Muscle of arm (tissue), 12 donors: Measurements from ENCODE around the gene DNAJA3. TPM values are rescaled to one million over a fixed set of nuclear protein-coding genes. Genes with fewer than 3 reads are reported as not detected.

Source experiments
- DNase-seq: peaks from one replicate; pipeline ENCODE4 v3.0.0-alpha.2; 2013
- polyA plus RNA-seq, 12 donors: library from polyadenylated mRNA; unstranded; fragments of 120-200 nt; gene quantifications; one replicate each; pipeline ENCODE4 v1.2.1, GENCODE V29; 2013; ENCODE audit not compliant: insufficient read length in 12 of 12

DNAJA3 gene
- polyA plus RNA-seq, 12 donors, result 24.7 to 31.6 (median 29.0) TPM; not detected in 1

DNA sequence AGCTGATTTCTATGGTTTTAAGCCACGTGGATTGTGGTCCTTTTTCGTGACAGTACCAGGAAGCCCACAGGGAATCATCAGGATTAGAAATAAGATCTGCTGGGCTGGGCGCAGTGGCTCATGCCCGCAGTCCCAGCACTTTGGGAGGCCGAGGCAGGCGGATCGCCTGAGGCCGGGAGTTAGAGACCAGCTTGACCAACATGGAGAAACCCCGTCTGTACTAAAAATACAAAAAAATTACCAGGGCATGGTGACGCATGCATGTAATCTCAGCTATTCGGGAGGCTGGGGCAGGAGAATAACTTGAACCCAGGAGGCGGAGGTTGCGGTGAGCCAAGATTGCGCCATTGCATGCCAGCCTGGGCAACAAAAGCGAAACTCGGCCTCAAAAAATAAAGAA lies 42.2 kb downstream of the DNAJA3 start:
- no peak for DNase-seq

DNA sequence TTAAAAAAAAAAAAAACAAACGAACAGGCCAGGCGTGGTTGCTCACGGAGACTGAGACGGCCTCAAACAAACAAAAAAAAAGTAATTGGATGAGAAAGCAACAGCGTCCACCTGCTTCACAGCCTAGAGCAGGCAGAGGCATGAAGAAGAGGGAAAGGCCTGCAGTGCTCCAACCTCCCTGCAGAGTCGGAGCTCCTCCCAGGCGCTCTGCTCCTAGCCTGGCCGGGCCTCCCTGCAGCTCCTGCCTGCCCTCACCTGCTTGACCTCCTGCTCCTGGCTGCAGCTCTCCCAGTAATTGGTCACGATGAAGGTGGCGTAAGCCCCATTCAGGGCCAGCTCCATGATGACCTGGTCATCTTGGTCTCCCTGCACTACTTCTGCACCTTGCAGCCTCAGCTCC lies 43.3 kb downstream of the DNAJA3 start:
- no peak for DNase-seq

DNA sequence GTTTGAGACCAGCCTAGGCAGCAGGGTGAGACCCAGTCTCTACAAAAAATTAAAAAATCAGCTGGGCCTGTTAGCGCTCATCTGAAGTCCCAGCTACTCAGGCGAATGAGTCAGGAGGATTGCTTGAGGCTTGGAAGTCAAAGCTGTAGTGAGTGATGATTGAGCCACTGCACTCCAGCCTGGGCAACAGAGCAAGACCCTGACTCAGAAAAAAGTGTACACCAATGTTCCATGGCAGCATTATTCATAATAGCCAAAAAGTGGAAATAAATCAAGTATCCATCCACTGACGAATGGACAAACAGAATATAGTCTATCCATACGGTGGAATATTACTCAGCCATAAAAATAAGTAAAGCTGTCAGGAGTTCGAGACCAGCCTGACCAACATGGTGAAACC lies 46.2 kb downstream of the DNAJA3 start:
- DNase-seq, result no peak

DNA sequence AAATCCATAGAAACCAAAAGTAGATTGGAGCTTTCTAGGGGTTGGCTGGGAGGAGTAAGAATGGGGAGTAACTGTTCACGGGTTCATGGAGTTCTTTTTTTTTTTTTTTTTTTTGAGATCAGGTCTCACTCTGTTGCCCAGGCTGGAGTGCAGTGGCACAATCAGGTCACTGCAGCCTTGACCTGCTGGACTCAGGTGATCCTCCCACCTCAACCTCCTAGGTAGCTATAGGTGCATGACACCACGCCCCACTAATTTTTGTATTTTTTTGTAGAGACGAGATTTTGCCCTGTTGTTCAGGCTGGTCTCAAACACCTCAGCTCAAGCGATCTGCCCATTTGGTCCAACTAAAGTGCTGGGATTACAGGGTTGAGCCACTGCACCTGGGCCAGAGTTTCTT lies 47.2 kb downstream of the DNAJA3 start:
- no peak for DNase-seq

DNA sequence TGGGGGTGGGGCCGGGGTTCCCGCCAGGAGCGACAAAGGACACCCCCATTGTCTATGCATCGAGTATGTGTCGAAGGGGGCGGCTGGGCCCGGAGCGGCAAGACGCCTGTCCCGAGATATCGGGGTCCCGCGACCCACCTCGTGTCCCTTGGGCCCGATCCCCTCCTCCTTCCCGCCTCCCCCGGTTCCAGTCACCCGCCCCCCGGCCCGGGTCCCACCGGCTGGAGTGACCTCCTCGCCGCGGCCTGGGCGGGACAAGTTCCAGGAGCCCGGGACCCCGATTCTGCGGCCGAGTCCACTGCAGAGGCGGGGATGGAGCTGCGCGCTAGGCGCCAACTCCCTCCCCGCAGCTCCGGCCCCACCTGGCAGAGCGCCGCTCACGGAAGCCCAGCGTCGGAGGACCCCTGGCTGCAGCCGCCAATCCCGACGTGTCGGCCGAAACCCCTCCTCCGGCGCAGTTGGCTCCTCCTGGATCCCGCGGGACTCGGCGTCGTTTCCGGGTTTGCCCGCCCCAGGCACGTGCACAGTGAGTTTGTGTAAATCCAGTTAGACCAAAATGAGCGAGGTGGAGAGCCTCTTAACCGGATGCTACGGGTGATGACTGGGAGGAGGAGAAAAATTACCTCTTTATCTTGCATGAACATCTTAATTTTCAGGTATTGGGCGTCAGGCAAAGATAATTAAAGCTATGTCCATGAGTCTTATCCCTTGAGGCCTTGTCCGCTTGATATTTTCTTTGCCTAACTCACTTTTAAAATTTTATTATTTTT lies 48.7 kb downstream of the DNAJA3 start, which contains the start of gene NMRAL1:
NMRAL1 (minus strand) TSS at position 434 of the 770 bp plus-strand sequence. CDS start 493 bp downstream, outside the sequence.
- DNase-seq, result peak; percentile 94

DNA sequence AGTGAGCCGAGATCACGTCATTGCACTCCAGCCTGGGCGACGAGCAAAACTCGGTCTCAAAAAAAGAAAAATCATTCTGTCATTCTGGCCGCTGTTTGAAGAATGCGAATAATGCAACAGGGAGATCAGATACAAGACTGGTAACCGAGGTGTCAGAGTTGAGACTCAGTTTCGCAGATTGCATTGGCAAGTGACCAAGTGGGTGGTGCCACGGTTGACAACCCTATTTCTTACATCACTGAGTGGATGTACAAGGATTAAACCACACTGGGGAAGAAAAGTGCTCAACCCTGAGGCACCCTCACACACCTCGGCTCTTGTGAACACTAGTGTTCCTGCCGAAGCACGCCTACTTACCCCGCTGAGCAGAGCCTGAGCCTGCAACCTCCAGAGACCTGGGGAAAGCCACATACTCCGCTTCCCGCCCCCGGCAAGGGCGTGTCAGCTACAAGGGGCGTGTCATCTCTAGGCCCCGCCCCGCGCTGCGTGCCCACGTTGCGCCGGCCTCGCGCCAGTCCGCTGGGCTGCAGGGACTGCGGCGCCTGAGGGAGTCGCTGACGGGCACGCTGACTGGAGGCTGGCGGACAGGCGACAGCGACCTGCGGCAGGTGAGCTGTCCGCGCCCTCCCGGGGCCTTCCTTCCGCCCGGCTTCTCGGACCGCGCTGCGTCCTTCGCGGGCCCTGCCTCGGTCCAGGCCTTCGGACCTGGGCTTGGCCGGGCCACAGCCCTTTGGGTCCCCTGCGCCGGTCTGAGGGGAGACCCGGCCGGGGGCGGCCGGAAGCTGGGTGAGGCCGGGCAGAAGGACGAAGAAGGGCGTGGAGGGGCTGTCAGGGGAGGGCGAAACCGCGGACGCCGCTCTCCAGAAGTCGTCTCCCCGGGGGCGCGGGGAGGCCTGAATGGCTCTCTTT lies 50.5 kb downstream of the DNAJA3 start, which contains the start of gene HMOX2:
HMOX2 (plus strand) TSS at position 519 of the 909 bp plus-strand sequence. CDS start 29,127 bp downstream, outside the sequence.
- peak; percentile 93 for DNase-seq

DNA sequence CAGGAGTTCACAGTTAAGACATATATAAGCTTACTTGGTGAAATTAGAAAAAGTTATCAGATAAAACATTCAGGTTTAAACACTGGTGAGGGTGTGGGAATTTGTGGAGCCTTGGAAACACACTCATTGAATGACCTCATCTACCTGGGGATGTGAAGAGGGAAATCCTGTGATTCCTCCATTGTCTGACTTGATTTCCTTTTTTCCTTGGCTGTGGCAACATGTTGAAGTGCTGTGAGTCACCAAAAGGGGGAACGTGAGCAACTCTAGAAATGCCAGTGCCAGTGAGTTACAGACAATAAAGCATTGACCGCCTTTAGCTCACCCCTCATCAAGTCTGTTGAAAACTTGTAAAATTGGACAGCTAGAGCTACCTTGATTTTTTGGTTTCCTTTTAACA lies 52.3 kb downstream of the DNAJA3 start:
- no peak for DNase-seq

DNA sequence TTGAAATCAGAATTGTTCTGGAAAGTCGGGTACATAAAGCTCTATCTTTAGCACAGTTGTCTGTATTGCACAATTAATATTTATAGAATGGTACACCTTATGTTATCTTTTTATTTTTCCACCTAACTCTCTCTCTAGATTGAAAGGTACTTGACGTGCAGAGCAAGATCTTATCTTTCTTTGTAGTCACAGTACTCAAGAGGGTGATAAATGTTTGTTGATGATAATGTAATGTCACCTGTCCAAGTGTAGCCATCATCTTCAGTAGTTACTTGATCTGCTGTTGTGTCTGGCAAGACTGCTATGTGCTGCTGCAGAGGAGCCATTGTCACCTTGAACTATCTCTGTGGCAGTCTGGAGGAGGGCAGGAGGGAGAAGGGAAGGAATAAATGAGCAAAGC lies 55.9 kb downstream of the DNAJA3 start:
- no peak for DNase-seq

DNA sequence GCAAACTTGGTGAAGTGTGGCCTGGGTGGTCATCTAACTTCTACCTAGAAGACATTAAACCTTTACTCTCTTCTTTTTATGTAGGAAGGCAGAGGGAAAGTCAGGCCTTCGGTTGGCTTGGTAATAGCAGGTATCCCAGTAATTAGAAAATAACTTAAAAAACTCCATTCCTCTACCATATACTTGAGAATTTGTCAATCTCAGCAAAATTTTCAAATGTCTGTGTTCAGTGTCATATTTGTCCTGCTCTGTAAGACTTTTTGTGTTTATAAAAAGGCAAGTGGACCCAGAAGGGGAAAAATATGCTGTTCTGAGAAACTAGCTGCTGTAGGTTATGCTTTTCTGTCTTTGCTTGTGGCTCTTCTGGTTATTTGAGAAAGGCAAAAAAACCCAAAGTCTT lies 56.3 kb downstream of the DNAJA3 start:
- no peak for DNase-seq

DNA sequence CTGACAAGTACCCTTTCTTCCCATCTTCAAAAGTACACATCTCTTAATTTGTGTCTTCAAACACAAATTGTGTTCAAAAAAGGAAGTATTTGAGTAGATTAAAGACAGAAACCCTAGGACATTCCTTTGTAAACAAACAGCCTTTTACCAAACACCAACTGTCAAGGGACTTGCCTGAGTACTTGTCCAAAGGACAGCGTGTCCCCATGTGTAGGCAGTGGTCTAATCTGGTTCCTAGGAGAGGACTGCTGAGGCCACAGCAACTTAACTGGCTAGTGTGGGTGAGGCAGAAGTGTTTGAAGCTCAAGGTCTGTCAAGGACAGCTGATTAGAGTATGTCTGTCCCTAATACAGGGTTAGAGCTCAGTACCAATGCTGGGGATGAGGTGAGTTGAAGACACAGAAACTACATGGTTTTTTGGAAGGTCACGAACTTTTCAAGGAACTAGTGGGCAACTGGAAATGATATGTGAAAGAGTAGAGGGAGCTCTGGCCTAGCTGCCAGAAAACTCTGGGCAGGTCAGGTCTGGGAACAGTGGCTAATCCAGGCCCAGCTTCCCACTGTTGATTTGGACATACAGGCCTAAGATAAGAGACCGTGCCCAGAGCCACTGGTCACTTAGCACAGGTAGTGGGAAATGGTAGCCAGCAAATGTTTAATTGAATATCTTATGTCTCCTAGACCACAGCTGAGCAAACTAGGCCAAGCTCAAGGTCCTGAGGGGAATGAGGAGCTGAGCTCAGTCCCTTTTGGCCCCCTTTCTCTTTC lies 60.6 kb downstream of the DNAJA3 start:
- no peak for DNase-seq

DNA sequence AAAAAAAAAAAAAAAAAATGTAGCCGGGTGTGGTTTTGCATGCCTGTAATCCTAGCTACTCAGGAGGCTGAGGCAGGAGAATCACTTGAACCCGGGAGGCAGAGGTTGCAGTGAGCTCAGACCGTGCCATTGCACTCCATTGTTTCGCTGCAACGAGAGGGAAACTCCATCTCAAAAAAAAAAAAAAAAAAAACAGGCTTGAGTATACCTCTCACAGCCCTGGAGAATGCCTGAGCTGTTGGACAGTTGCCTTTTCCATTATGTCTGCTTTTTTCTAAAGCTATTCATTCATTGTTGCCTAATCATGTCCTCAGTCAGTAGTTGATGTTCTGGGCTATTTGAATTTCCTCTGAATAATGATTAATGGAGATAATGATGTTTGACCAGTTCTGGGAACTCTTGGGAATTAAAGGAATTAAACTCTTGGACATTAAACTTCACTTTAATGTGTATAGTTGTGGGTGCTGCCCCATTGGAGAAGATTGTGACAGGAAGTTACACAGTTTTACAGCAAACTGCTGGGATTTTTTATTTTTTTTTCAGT lies 62.4 kb downstream of the DNAJA3 start:
- no peak for DNase-seq

DNA sequence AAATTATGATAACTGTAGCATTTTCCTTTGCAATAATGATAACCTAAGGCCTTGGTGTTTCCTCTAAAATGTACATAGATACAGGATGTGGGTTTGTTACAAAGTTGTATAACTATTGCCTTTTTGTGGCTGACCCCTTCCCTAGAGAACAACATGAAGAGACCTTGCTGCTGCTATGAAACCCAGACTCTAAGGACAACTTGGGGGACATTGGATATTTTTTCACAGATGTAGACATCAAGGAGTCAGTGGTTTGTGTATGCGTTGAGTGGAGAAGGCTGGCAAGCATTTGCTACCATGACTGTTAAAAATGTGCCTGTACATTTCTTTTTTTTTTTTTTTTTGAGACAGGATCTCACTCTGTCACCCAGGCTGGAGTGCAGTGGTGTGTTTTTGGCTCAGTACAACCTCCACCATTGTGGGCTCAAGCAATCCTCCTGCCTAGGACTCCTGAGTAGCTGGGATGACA lies 62.9 kb downstream of the DNAJA3 start:
- DNase-seq, result no peak

DNA sequence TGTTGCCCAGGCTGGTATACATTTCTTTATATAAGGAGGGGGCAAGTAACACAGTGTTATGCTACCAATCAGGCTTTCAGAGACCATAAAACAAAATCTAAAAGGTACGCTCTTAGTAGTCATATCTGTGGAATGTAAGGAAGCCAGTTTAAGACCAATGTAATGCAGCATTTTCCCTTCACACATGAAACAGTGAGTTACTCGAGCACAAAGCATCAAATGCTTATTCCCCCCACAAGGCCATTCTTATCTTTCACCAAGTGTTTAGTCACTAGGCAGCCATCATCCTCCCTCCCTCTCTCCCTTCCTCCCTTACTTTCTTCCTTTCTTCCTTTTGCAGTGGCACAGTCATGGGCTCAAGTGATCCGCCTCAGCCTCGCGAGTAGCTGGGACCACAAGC lies 63.4 kb downstream of the DNAJA3 start:
- DNase-seq, result no peak

DNA sequence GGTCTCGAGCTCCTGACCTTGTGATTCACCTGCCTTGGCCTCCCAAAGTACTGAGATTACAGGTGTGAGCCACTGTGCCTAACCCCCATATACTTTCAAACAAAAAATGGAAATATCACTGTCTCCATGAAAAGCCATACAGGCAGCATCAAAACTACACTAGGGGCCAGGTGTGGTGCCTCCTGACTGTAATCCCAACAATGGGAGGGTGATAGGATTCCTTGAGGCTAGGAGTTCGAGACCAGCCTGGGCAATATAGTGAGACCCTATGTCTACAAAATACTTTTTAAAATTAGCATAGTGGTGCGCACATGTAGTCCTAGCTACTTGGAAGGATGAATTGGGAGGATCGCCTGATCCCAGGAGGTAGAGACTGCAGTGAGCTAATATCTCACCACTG lies 66.2 kb downstream of the DNAJA3 start:
- no peak for DNase-seq

DNA sequence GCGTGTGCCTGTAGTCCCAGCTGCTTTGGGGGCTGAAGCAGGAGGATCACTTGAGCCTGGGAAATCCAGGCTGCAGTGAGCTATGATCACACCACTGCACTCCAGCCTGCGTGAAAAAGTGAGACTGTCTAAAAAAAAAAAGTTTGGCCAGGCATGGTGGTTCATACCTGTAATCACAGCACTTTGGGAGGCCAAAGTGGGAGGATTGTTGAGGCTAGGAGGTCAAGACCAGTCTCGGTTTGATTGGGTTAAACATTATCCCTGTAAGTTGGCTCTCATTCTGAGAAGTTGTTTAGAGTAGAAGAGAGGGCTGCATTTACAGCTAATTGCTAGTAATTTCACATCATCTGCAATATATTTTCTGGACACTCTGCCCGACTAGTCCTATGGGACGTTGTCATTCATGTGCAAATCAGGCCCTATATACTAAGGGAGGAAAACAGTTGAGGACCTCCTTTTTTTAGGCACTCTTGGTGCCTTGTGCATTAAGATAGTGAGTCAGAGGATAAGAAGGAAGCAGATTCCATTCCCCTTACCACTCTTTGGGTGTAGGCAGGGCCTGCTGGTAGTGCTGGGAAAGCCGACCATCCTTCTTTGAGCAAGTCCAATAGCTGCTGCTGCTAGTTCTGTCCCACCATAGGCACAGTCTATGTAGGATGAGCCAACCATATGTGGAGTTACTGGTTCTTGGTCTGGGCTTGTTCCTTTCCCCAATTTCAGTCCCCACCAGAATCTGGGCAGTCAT lies 69.2 kb downstream of the DNAJA3 start:
- DNase-seq, result no peak

DNA sequence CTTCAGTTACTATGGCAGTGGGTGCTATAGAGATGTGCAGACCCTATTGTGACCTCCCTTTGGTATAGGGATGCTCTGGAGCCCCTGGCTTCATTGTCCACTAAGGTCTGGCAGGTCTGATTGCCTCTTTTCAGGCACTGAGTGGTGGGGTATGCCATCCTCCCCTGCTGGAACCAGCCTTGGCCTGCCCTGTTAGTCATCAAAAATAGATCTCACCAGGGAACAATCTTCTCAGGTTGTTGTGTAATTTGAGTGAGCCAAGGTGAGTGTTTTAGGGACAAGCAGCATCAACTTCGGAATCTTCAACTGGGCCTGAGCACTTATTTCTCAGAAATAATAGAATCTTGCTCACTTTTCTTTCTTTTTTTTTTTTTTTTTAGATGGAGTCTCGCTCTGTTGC lies 70.1 kb downstream of the DNAJA3 start:
- no peak for DNase-seq

DNA sequence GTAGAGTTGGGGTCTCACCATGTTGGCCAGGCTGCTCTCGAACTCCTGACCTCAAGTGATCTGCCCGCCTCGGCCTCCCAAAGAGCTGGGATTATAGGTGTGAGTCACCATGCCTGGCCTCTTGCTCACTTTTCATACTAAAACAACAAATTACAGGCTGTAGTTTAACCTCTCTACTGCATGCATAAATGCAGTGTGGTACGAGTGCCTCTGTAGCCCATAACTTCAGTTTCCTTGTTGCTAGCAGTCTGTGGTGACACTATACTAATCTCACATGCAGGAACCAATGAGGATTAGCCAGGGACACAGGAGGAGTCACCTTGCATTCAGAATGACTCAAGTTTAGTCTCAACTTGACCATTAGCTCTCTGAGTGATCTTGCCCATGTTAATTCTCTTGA lies 70.6 kb downstream of the DNAJA3 start:
- no peak for DNase-seq

DNA sequence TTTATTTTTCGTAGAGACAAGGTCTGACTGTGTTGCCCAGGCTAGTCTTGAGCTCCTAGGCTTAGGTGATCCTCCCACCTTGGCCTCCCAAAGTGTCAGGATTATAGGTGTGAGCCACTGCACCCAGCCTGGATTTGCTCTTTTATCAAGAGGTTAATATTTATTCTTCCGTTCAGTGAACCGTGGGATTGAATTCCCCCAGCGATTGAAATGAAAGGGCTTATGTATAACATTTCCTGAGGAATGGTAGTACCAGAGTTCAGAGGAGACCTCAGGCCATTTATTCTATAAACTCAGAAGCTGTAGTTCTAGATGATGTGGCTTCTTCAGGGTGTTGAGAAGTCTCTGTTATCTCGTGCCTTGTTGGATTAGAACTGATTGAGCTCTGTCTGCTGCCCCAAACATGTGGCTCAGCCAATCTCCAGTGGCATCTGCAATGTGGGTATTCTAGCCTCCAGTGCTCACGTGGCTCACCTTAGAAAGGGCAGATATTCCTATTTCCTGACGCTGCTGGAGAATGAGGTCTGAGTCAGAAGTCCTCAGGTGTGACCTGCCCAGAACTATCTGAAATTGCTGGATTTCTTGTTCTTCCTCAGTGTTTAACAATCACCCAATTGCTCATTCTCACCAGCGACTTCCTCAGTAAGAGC lies 73.0 kb downstream of the DNAJA3 start:
- DNase-seq, result no peak

DNA sequence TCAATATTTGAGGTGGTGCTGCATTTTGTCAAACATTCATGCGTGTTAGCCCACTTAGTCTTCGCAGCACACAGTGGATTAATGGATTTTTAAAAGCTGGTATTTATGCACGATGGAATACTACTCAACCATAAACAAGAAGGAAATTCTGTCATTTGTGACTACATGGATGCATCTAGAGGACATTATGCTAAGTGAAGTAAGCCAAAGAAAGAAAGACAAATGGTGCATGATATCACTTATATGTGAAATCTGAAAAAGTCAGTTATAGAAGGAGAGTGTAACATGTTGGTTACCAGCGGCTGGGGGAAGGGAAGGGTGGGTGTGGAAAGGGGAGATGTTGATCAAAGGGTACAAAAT lies 73.5 kb downstream of the DNAJA3 start:
- no peak for DNase-seq

DNA sequence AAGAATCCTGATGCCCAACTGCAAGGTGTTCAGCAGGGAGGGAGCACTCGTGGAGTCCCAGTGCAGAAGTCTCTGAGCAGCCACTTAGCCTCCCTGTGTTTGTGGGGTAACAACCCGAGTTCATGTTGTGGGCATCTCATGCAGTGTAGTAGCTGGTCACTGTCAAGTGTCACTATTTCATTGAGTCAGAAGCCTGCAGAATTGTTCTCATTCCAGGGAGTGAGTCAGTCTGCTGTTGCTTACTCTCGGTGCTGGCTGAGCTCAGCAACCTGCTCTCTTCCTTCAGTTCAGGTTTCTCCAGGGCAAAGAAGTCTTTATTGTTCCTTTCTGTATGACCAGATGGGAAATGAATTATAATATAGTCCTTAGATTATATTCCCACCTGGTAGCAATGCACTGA lies 74.6 kb downstream of the DNAJA3 start:
- no peak for DNase-seq
